SK-N-MC (cell line): ENCODE results near the gene RAMACL.

Source experiments
- DNase-seq: peaks from one replicate; pipeline ENCODE4 v3.0.0-alpha.2; 2011; ENCODE audit warnings: low read depth, low spot score
- H3K27ac ChIP-seq: fragments of 200-600 bp; sonication (generic); 2 replicates; pipeline ENCODE4 v1.5.1; 2016; ENCODE audit warnings: mixed run types
- H3K36me3 ChIP-seq: fragments of 200-600 bp; sonication (generic); 2 replicates; pipeline ENCODE4 v1.6.1; 2017; ENCODE audit warnings: antibody characterized with exemption, low read length, mixed read lengths; ENCODE audit not compliant: insufficient read depth
- H3K4me3 ChIP-seq: fragments of 200-600 bp; sonication (generic); 2 replicates; pipeline ENCODE4 v1.5.1; 2016
- H3K9ac ChIP-seq: fragments of 200-600 bp; sonication (generic); 2 replicates; pipeline ENCODE4 v1.8.0; 2017; ENCODE audit warnings: mixed run types, mixed read lengths; ENCODE audit not compliant: insufficient read length
- H3K9me3 ChIP-seq: fragments of 200-600 bp; sonication (generic); 2 replicates; pipeline ENCODE4 v1.6.1; 2017; ENCODE audit warnings: low read depth, mild to moderate bottlenecking, antibody characterized with exemption, low read length, moderate library complexity, mixed read lengths
- EZH2 ChIP-seq: fragments of 200-600 bp; sonication (generic); IDR thresholded peaks from one replicate; pipeline ENCODE4 v1.6.1; 2017; ENCODE audit warnings: antibody characterized with exemption
- FOXP2 ChIP-seq: optimal IDR thresholded peaks from 2 replicates; pipeline ENCODE3; 2011; ENCODE audit warnings: mild to moderate bottlenecking, moderate library complexity; ENCODE audit not compliant: insufficient read depth; ENCODE audit errors: extremely low read length, control extremely low read depth
- POLR2AphosphoS5 ChIP-seq: IDR thresholded peaks from 2 replicates; pipeline ENCODE4 v1.6.1; 2012; ENCODE audit warnings: mild to moderate bottlenecking, low read depth, low read length, borderline replicate concordance

The RAMACL gene

GRCh38 chr6:166604328-166604727, 17.9 kb upstream of the RAMACL start:
- H3K36me3 ChIP-seq, result no peaks in the 10 kb centered on the region
- H3K9ac ChIP-seq, result no peak overlapping the region
- TF ChIP-seq EZH2, result no peak
- TF ChIP-seq FOXP2, result no peak
- no peak for TF ChIP-seq POLR2AphosphoS5
- DNase-seq, result no peak
- H3K27ac ChIP-seq, result no peak overlapping the region
- no peaks in the 10 kb centered on the region for H3K9me3 ChIP-seq
- no peak overlapping the region for H3K4me3 ChIP-seq

GRCh38 chr6:166603043-166603690, 16.7 kb upstream of the RAMACL start:
- H3K4me3 ChIP-seq, result no peak overlapping the region
- no peak overlapping the region for H3K27ac ChIP-seq
- H3K9ac ChIP-seq, result no peak overlapping the region
- H3K36me3 ChIP-seq, result no peaks in the 10 kb centered on the region
- DNase-seq, result no peak
- TF ChIP-seq POLR2AphosphoS5 (no peak), EZH2 (no peak), FOXP2 (no peak)
- no peaks in the 10 kb centered on the region for H3K9me3 ChIP-seq

GRCh38 chr6:166601956-166602355, 15.5 kb upstream of the RAMACL start:
- Histone ChIP-seq H3K9me3 (no peaks in the 10 kb centered on the region), H3K4me3 (no peak overlapping the region), H3K27ac (no peak overlapping the region), H3K9ac (no peak overlapping the region), H3K36me3 (no peaks in the 10 kb centered on the region)
- DNase-seq, result no peak
- TF ChIP-seq EZH2, result no peak

- TF ChIP-seq POLR2AphosphoS5 (no peak), EZH2 (no peak), FOXP2 (no peak)
- H3K9ac ChIP-seq, result no peak overlapping the region
- H3K9me3 ChIP-seq, result no peaks in the 10 kb centered on the region
- no peak overlapping the region for H3K4me3 ChIP-seq
- DNase-seq, result no peak
- H3K36me3 ChIP-seq, result no peaks in the 10 kb centered on the region
- no peak overlapping the region for H3K27ac ChIP-seq
Measured at GRCh38 chr6:166600931-166601330, 14.5 kb upstream of the RAMACL start.

GRCh38 chr6:166599205-166599604, 12.7 kb upstream of the RAMACL start:
- no peak overlapping the region for H3K4me3 ChIP-seq

GRCh38 chr6:166598441-166599138, 12.1 kb upstream of the RAMACL start:
- TF ChIP-seq POLR2AphosphoS5, result no peak
- TF ChIP-seq FOXP2, result no peak
- no peak for TF ChIP-seq EZH2
- Histone ChIP-seq H3K4me3 (no peak overlapping the region), H3K9me3 (no peaks in the 10 kb centered on the region), H3K9ac (no peak overlapping the region), H3K36me3 (no peaks in the 10 kb centered on the region), H3K27ac (no peak overlapping the region)
- no peak for DNase-seq

More at GRCh38 chr6:166599205-166599604, 12.7 kb upstream of the RAMACL start:
- Histone ChIP-seq H3K36me3 (no peaks in the 10 kb centered on the region), H3K9me3 (no peaks in the 10 kb centered on the region), H3K9ac (no peak overlapping the region), H3K27ac (no peak overlapping the region)
- TF ChIP-seq FOXP2, result no peak
- TF ChIP-seq POLR2AphosphoS5, result no peak
- no peak for TF ChIP-seq EZH2
- DNase-seq, result no peak

- DNase-seq, result no peak
Measured at GRCh38 chr6:166597711-166598440, 11.4 kb upstream of the RAMACL start.

GRCh38 chr6:166596776-166597507, 10.5 kb upstream of the RAMACL start:
- Histone ChIP-seq H3K36me3 (no peaks in the 10 kb centered on the region), H3K27ac (no peak overlapping the region), H3K9ac (no peak overlapping the region), H3K9me3 (no peaks in the 10 kb centered on the region), H3K4me3 (no peak overlapping the region)
- TF ChIP-seq FOXP2, result no peak
- no peak for TF ChIP-seq EZH2
- no peak for DNase-seq

More at GRCh38 chr6:166597711-166598440, 11.4 kb upstream of the RAMACL start:
- no peak for TF ChIP-seq POLR2AphosphoS5
- Histone ChIP-seq H3K9me3 (no peaks in the 10 kb centered on the region), H3K27ac (no peak overlapping the region), H3K9ac (no peak overlapping the region), H3K36me3 (no peaks in the 10 kb centered on the region), H3K4me3 (no peak overlapping the region)
